DMS114 treated with DMSO at 0.1 percent for 48 hours (cell line): ENCODE measurements around the gene RBP7.
"Not testable (repeated sequence)": the region's sequence is repeated elsewhere in the genome, so short reads cannot be mapped to it uniquely, and the experiment has no call there.

Experiments used
- DNase-seq: peaks from one replicate; lab custom pipeline; 2025; ENCODE audit not compliant: unreplicated experiment; lab: John Stamatoyannopoulos, UW

Gene RBP7

GRCh38 chr1:10028956-10029500 lies 32.0 kb downstream of the RBP7 start:
- DNase-seq: not testable (repeated sequence)

GRCh38 chr1:10031461-10031860 lies 34.4 kb downstream of the RBP7 start:
- DNase-seq: peak; percentile 38

- DNase-seq: peak; percentile 97
Measured at GRCh38 chr1:10032590-10033358, 35.7 kb downstream of the RBP7 start, which contains the start of gene UBE4B. Gene UBE4B, plus strand, starts transcription at chr1:10032958. Its CDS starts 713 bp downstream, at chr1:10033671.

GRCh38 chr1:10033359-10033845 lies 36.4 kb downstream of the RBP7 start:
- DNase-seq: peak; percentile 55

GRCh38 chr1:10042746-10043145 lies 45.7 kb downstream of the RBP7 start:
- DNase-seq: no peak

- no peak for DNase-seq
Measured at GRCh38 chr1:10045480-10046355, 48.7 kb downstream of the RBP7 start.

GRCh38 chr1:10046356-10047085 lies 49.5 kb downstream of the RBP7 start:
- no peak for DNase-seq

- DNase-seq: no peak
Measured at GRCh38 chr1:10048601-10049000, 51.6 kb downstream of the RBP7 start.

- DNase-seq: no peak
Measured at GRCh38 chr1:10050611-10051010, 53.6 kb downstream of the RBP7 start.

- no peak for DNase-seq
Measured at GRCh38 chr1:10051656-10052055, 54.6 kb downstream of the RBP7 start.

- no peak for DNase-seq
Measured at GRCh38 chr1:10052347-10052746, 55.3 kb downstream of the RBP7 start.

GRCh38 chr1:10054465-10054864 lies 57.4 kb downstream of the RBP7 start:
- no peak for DNase-seq

- no peak for DNase-seq
Measured at GRCh38 chr1:10056599-10056987, 59.6 kb downstream of the RBP7 start.

GRCh38 chr1:10057343-10057742 lies 60.3 kb downstream of the RBP7 start:
- DNase-seq: no peak

GRCh38 chr1:10057796-10058195 lies 60.8 kb downstream of the RBP7 start:
- no peak for DNase-seq

GRCh38 chr1:10059342-10059718 lies 62.3 kb downstream of the RBP7 start:
- DNase-seq: no peak

GRCh38 chr1:10060311-10061100 lies 63.5 kb downstream of the RBP7 start:
- DNase-seq: no peak

GRCh38 chr1:10061276-10061675 lies 64.2 kb downstream of the RBP7 start:
- no peak for DNase-seq

GRCh38 chr1:10063878-10064277 lies 66.8 kb downstream of the RBP7 start:
- DNase-seq: no peak
